GM23248 (cell line): Measurements from ENCODE around the gene HERC3.

Source experiments
- EZH2 ChIP-seq: fragments of 200-600 bp; sonication (generic); IDR thresholded peaks from 2 replicates; pipeline ENCODE4 v1.6.1; 2018; ENCODE audit warnings: antibody characterized with exemption, mild to moderate bottlenecking; ENCODE audit not compliant: insufficient read depth, poor library complexity, severe bottlenecking
- EZH2phosphoT487 ChIP-seq: fragments of 200-600 bp; sonication (generic); IDR thresholded peaks from 2 replicates; pipeline ENCODE4 v1.6.1; 2018; ENCODE audit warnings: antibody characterized with exemption, moderate library complexity, mild to moderate bottlenecking, low read depth; ENCODE audit not compliant: insufficient read depth

- TF ChIP-seq EZH2 (no peak), EZH2phosphoT487 (no peak)
Measured at GRCh38 chr4:88659890-88660208, 67.6 kb downstream of the HERC3 start.
